Measurements from ENCODE around the gene ARMC6.

DNA sequence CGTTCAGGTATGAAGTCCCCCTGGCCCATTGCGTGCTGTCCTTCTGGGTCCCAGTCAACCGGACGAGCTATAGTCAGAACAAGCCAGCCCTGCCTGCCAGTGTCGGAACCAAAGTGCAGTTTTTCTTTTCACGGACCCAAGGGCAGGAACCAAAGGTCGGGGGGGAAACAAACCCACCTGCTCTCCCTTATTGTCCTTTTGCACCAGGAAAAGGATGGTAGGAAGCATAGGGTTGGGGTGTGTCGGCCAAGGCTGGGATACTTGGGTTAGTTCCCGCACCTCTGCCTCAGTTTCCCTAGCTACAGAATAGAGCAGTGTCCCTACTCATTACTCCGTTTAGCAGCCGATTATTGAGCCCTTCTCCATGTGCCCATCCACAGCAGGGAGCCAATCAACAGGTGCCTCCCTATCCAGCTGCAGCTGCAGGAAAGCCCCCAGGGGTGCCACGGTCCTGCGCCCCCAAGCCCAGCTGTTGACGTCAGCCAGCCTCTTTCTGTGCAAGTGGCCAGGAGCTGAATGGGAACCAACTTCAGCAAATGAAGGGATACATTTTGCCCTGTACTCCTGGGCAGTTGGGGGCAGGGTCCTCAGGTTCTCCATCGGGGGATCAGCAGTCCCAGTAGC lies 21.0 kb downstream of the ARMC6 start:
- TF ChIP-seq, protein P1, sequence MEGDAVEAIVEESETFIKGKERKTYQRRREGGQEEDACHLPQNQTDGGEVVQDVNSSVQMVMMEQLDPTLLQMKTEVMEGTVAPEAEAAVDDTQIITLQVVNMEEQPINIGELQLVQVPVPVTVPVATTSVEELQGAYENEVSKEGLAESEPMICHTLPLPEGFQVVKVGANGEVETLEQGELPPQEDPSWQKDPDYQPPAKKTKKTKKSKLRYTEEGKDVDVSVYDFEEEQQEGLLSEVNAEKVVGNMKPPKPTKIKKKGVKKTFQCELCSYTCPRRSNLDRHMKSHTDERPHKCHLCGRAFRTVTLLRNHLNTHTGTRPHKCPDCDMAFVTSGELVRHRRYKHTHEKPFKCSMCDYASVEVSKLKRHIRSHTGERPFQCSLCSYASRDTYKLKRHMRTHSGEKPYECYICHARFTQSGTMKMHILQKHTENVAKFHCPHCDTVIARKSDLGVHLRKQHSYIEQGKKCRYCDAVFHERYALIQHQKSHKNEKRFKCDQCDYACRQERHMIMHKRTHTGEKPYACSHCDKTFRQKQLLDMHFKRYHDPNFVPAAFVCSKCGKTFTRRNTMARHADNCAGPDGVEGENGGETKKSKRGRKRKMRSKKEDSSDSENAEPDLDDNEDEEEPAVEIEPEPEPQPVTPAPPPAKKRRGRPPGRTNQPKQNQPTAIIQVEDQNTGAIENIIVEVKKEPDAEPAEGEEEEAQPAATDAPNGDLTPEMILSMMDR (IDR thresholded peaks at IDR 0.05) = no peak
- TF ChIP-seq POLR2A (IDR thresholded peaks at IDR 0.05) = no peak
